H1 (cell line): ENCODE data around the gene CACNA1C. TPM values are rescaled to one million over a fixed set of nuclear protein-coding genes. Genes with fewer than 3 reads are reported as not detected.

Source experiments
- KDM5A ChIP-seq: fragments of 200-600 bp; IDR thresholded peaks from 2 replicates; pipeline ENCODE4 v1.7.1; 2012; ENCODE audit warnings: mild to moderate bottlenecking, low read length, inconsistent platforms, mixed read lengths
- polyA plus RNA-seq, 7 experiments: library from polyadenylated mRNA; depleted of rRNA in 3 of 7; stranded (reverse) in 5 of 7; unstranded in 2 of 7; fragments of >200 nt in 5 of 7; fragments of 200-250 nt in 2 of 7; gene quantifications; 1 replicate in 5 of 7; 2 replicates in 1 of 7; 4 replicates in 1 of 7; pipeline versions ENCODE4 v1.2.1 to v1.2.3, GENCODE V29; 2011 to 2013; ENCODE audit warnings: missing spikeins in 2 of 7, mixed read lengths in 2 of 7
- total RNA-seq: library from RNA; stranded (reverse); fragmentation: NEBNext Ultra II Directional; extraction: Animal tissue kit (Norgen Biotek cat#: 25700); gene quantifications from 2 replicates; pipeline ENCODE4 v1.2.1, GENCODE V29; 2021
- TF ChIP-seq, protein P1 (sequence below): IDR thresholded peaks from 2 replicates; pipeline ENCODE4 v1.6.1; 2012; ENCODE audit warnings: low read length, inconsistent platforms

The CACNA1C gene
- total and polyA plus RNA-seq, 2 of the 8 experiments (the other 6 are each of a cell fraction or from before 2014, with no cell fraction given): 1.3 TPM

DNA sequence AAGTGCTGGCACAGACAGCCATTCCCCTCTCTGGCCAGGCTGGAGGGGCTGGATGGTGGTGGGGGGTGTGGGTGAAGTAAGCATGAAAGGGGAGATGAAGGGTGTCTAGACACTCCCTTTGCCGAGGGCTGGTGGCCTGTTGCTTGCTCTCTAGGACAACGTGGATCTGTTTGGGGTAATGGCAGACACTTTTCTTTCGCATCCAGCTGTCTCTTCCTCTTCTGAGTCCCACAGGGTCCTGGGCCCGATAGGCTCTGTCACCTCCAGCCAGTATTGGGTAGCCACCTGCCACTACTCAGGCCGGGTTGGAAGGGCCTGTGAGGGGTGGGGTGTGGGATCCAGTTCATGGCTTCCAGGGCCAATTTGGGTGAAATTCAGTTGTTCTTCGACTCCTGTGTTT, 218.1 kb downstream of the CACNA1C start (continued):
- TF ChIP-seq, protein P1, sequence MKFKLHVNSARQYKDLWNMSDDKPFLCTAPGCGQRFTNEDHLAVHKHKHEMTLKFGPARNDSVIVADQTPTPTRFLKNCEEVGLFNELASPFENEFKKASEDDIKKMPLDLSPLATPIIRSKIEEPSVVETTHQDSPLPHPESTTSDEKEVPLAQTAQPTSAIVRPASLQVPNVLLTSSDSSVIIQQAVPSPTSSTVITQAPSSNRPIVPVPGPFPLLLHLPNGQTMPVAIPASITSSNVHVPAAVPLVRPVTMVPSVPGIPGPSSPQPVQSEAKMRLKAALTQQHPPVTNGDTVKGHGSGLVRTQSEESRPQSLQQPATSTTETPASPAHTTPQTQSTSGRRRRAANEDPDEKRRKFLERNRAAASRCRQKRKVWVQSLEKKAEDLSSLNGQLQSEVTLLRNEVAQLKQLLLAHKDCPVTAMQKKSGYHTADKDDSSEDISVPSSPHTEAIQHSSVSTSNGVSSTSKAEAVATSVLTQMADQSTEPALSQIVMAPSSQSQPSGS: no peak
- TF ChIP-seq KDM5A: no peak
